Endothelial cell of coronary artery (primary cell): ENCODE data around the gene MIA2. TPM values are rescaled to one million over a fixed set of nuclear protein-coding genes. Genes with fewer than 3 reads are reported as not detected.

ENCODE experiments used
- total RNA-seq: library from RNA; depleted of rRNA; stranded (reverse); fragments of >200 nt; gene quantifications from 2 replicates; pipeline ENCODE4 v1.2.3, GENCODE V29; 2014

MIA2 gene
- 10.5 and 14.3 TPM in 2 replicates for total RNA-seq

GRCh38 chr14:39233680-39234326 lies at the start of gene MIA2:
TSS of gene MIA2 (plus strand) at chr14:39233915. CDS start at chr14:39234115, 200 bp downstream.

GRCh38 chr14:39432179-39432618 lies 198.5 kb downstream of the MIA2 start, which contains the start of gene FBXO33:
TSS of gene FBXO33 (minus strand) at chr14:39432433. CDS start at chr14:39432162, 271 bp downstream.

Other genes starting within 250 kb of the MIA2 start
- 215 and 265 TPM in 2 replicates for gene SEC23A, start 130.7 kb upstream of the MIA2 start, total RNA-seq
- gene GEMIN2, start 119.6 kb upstream of the MIA2 start, total RNA-seq: 24.3 and 27.3 TPM in 2 replicates
- 17.3 and 19.5 TPM in 2 replicates for gene TRAPPC6B, start 63.6 kb upstream of the MIA2 start, total RNA-seq
- gene PNN, start 58.7 kb upstream of the MIA2 start, total RNA-seq: 20.7 and 24.8 TPM in 2 replicates
- gene FBXO33, start 198.5 kb downstream of the MIA2 start, total RNA-seq: 13.3 and 13.6 TPM in 2 replicates